Activated naive CD4-positive, alpha-beta T cell (primary cell): ENCODE data around the gene RXRA.
"Not testable (repeated sequence)": the region's sequence is repeated elsewhere in the genome, so short reads cannot be mapped to it uniquely, and the experiment has no call there.

Experiments used
- DNase-seq, 4 experiments: peaks; one replicate each; lab custom pipeline; 2025; lab: John Stamatoyannopoulos, UW

The RXRA gene

DNA sequence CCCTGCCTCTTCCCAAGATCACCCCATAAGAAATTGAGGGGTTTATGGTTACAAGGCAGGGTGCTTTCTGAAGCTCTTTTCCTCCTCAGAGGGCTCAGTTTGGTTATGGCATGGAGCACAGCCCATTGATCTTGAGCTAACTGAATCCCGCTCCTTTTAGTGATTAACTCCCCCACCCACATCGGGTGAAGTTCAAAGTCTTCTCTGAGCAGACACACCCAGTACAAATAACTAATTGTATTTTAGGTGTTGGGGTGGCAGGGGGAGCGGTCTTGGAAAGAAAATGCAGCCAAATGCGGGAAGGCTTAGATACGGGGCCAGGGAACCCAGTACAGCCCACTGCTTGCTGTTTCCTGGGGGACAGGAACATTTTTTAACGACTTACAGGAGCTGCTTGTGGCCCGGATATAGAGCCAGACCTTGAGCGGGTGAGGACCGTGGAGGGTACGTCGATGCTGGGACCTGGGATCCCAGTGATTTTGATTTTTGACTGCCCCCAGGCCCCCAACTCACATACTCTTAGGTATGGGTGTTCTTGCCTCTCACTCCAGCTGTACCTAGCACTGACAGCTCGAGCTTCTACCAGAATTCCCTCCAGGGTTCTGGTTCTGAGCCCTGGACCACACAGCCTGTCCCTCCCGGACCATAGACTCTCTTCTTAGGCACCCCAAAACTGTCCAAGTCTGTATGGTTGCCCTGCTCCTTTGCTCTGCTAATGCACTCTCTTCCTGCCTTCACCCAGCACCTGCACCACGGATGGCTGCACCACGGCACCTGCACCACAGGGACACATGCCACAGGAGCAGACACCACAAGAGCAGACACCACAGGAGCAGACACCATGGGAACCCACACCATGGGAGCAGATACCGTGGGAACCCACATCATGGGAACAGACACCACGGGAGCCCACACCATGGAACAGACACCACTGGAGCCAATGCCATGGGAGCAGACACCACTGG lies 18.3 kb upstream of the RXRA start:
- DNase-seq: no peak

DNA sequence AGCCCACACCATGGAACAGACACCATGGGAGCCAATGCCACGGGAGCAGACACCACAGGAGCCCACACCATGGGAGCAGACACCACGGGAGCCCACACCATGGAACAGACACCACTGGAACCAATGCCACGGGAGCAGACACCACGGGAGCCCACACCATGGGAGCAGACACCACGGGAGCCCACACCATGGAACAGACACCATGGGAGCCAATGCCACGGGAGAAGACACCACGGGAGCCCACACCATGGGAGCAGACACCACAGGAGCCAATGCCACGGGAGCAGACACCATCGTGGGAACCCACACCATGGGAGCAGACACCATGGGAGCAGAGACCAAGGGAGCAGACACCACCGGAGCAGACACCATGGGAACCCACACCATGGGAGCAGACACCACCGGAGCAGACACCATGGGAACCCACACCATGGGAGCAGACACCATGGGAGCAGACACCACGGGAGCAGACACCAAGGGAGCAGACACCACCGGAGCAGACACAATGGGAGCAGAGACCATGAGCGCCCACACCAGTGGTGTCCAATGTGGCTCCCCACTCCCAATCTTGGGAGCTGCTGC lies 17.5 kb upstream of the RXRA start:
- DNase-seq: not testable (repeated sequence)

- no peak for DNase-seq
Measured at GRCh38 chr9:134313470-134313869, 12.8 kb upstream of the RXRA start.

DNA sequence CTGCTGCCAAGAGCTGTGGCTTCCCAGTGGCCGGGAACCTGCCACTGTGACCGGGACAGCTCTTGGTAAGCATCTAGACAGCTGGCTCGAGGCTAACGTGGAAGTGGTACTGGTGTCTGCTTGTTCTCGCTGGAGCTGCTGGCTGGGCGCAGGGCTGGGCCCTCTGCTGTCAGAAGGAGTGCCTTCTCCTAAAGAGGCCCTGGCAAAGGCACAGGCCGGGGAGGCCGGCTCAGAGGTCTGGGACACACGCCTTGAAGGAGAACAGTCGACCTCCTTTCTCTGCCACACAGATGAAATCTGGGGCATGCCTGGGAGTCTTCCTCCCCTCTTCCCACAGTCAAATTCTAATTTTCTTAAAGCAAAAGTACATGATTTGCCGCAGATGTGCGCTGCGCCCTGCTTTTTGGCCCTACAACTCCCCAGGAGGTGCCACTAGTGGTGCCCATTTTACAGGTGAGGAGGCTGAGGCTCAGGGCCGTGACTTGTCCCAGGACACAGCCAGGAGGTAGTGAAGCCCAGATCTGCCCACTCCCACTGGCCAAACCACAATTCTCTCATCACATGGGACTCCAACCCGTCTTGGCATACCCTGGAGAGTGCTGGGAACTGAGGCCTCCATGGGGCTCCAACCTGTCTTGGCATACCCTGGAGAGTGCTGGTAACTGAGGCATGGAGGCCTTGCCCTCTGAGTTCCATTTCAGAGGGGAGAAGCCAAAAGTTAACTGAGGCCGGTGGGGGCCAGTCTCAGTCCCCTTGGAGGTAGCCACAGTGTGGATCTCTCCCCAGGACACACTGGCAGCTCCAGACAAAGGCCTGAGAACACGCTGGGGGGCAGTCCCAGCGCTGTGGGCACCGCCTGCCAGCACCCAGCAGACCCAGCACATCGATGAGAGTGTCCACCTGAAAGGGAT lies 12.0 kb upstream of the RXRA start:
- no peak for DNase-seq

DNA sequence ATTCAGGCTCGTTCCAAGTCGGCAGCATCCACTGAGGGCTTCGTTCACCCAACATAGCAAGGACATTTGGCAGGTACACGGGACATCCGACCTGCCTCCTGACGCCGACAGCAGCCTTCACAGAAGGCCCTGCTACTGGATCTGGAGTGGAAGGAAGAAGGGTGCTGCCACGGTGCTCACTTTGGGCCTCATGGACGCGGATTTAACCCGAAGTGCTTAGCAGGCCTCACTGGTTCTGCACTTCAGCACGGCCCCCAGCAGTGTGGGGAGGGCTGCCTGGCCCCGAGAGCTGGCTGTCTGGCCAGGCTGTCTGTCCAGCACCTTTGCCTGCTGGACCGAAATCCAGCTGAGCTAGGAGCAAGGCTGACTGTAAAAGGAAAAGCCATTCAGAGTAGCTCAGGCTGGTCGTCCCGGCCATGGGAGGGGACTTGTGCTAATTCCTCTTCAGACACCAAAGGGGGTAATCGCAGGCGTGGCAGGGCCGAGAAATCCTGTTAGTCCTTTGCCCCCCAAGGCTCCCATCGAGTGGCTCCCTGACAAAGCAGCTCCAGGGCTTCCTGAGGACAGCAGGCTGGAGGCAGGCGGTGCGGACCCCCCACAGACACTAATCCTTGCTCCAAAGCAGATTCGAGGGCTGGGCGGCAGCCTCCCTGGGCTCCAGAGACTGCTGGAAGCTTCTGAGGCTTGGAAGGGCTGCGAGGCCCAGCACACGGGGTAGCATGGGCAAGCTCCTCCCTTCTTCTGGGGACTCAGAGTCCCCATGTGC lies 11.1 kb upstream of the RXRA start:
- DNase-seq: no peak

DNA sequence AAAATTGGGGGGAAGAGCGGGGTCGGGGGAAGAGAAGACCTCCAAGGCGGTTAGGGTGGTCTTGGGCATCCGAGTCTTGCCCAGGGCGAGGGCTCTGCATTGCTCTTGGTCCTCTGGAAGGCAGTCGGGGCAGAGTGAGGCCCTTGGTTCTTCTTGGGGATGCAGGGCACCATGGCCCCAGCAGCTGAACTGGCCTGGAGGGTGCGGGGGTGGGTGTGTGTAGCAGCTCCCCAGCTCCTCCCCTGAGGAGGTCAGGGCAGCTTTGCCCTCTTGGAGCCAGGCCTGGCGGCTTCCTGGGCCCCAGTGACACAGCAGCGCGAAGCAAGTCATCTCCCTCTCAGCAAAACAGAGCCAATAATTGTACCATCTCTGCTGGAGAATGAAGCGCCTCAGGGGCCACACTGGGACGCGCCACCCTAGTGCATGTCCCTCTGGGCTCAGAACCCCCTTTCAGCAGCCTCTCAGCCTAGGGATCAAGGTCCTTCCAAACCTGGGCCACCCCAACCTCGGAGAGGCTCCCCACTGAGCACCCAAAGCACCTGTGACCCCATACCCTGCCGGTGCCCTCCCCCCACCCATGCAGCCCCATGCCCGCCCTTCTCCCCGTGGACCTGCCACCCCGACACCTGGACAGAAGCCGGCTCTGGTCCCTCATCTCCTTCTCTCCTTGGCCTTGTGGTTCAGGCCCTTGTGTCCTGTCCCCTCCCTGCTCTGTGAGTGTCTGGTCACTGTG lies 10.4 kb upstream of the RXRA start:
- no peak for DNase-seq

DNA sequence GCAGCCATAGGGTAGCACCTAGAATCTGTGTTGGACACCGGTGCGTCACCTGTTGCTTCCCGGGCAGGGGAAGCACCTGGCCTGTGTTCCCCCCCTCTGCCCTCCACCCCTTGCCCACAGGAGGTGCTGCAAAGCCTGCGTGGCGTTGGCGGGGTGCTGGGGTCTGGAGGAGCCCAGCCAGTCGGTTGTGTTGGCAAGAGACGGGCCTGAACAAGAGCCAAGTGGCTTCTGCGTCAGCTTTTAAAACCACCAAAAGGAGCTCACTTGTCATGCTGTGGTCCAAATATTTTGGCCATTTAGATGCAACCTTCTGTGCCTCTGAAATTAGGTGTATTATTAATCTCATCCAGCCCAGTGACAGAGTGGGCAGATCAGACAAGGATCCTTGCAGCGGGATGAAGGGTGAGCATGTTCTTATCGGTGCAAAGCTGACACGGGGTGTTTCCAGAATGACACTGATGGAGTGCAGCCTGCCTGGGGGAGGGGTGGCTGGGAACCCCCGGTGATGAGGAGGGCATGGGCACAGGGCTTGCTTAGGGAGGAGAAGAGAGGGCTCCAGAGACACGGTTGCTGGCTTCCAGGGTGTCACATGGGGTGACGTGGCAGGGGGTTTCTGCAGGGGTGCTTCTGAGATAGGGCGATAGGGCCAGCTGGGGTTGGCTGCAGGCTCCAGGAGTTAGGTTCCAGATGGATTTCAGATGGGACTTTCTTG lies 9.7 kb upstream of the RXRA start:
- no peak for DNase-seq

GRCh38 chr9:134317400-134317789 lies 8.9 kb upstream of the RXRA start:
- no peak for DNase-seq

- no peak for DNase-seq
Measured at GRCh38 chr9:134317790-134318414, 8.4 kb upstream of the RXRA start.

DNA sequence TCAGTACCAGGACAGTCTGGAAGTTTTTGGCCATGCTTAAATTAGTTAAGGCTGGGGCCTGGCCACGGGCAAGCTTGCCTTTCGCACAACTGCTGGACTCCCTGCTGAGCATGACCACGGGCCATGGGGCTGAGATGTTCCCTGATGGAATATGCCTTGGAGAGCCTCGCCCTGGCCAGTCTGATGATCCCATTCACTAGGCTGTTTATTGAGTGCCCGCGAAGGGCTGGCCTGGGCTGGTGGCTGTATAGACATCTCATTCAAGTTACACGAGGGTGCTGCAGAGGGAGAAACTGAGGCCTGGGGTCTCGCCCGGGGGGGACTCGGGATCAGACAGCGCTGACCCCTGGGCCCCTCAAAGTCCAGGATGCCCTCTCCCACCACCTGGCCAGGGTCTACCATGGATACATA lies 7.8 kb upstream of the RXRA start:
- DNase-seq: no peak

DNA sequence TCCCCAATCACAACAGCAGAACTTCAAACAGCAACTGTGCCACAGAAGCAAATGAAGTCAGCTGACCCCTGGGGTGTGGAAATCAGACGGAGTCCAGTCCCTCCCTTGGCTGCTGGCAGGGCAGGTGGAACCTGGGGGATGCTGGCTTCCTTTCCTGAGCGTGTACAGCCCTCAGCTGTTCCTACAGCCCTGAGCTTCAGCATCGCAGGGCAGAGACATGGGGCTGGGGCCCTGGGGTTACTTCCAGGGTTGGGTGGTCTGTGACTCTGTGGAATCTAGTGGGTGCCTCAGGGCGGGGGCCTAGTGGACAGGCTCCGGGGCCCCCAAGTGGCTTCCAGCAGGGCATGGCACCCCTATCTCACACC lies 7.3 kb upstream of the RXRA start:
- no peak for DNase-seq

GRCh38 chr9:134319306-134320125 lies 6.7 kb upstream of the RXRA start:
- no peak for DNase-seq

DNA sequence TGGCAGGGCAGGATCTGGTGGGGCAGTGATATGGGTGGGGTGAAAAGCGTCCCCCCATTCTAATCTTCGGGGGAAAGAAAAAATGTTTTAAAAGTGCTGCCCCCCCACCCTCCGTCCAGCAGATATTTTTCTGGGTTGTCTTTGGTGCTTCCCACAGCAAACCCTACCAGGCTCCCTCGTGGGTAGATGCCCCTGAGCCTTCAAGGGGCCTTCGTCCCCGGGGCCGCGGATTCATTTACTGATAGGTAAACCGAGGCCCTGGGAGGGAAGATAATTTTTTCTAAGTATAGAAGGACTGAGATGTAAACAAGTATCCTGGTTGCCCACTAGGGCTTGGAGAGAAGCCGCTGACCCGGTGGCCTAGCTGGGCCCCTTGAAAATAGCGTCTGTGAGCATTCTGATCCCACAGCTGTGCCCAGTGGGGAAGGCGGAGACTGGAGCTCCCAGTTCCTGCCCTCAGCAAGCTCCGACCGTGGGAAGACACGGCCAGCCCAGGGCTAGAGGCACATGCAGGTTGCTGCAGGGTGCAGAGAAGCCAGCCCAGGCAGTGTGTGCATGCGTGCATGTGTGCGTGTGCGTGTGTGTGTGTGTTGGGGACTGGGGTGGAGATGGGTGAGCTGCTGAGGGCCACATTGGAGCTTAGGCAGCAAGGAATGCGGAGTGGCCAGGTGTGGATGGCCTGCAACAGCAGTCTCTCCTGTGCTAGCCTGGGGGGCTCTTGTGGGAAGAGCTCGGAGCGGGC lies 6.0 kb upstream of the RXRA start:
- DNase-seq: no peak

- no peak for DNase-seq
Measured at GRCh38 chr9:134320868-134321471, 5.3 kb upstream of the RXRA start.

DNA sequence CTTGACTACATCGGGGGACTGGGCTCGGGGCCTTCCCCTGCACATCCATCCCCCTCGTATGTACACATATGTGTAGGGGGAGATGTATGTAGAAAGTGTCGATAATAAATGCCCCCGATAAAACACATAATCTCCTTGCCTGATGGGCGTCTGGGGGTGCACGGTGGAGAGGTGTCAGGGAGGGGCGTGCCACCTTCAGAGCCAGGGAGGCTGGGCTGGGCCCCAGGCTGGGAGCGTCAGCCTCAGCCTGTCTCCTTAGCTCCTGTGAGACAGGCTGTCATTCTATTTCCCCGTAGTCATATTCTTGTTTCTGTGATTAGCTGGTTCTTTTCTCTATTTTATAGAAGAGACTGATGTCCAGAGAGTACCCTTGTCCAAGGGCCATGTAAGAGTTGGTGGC lies 4.7 kb upstream of the RXRA start:
- DNase-seq: no peak

DNA sequence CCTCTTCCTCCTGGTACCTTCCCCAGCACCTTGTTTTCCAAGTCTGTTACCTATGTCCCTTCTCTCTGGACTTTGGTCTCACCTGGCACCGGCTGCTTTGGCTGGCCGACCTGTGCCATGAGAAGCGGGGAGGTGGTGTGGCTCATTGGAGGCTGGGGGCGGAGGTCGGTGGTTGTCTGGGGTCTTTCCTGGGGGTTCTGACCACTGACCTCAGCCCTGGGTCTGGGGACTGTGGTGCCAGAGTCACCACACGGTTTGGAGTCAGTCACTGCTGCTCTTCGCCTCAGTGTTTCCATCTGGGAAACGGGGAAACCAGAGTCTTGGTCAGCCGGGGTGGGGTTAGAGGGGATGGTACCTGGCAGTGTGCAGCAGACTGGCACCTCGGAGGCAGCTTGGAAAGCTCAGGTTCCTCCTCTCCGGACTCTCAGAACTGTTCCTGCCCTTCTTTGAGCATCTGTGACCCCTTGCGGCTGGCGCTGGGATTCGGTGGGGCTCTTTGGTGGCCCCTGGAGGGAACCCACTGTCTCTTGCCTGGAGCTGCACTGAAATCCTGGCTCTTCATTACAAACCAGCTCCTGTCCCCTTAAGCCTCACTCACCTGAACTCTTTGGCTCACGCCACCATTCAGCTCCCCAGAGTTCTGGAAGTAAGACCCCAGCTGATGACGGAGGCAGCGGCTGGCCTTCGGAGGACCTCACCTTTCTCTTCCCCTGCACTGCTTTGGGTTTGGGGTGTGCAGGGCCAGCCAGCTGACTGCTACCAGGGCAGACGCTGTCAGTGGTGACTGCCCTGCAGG lies 4.1 kb upstream of the RXRA start:
- no peak for DNase-seq

DNA sequence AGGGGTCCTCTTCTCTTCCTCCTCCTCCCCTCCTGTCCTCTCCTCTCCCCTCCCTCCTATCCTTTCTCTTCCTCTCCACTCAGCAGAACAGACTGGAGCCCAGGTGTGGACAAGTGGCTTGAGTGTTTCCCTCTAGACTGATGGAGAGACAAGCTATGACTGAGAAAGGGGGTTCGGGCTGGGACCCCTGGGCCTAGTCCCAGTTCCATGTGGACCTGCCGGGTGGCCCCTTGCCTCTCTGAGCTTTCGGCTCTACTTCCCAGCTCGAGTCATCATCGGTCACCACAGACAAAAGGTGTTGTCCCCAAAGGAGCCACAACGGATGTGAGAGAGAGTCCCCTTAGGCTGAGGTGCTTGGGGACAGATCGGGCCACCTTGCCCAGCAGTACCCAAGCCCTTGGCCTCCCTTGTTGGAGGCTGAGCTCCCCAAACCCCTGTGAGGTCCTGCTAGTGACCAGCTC lies 3.4 kb upstream of the RXRA start:
- DNase-seq: no peak
